ENCODE measurements around the gene DLD. TPM values are rescaled to one million over a fixed set of nuclear protein-coding genes. Genes with fewer than 3 reads are reported as not detected.

Gene DLD
- total RNA-seq (2014; rRNA removed; shearing (Covaris generic)) = 68.6 and 76.2 TPM in 2 replicates
- polyA plus RNA-seq (2016; fragmentation: Nextera tagmentation; extraction: Ambion mirVana) = 28.8 and 38.1 TPM in 2 replicates
- long read RNA-seq, transcript DLD-201 (14 exons, 3,755 nt) = major isoform, 71 of 109 reads
- long read RNA-seq, partial matches to known transcripts = 33 of 109 reads
- long read RNA-seq, other reads (novel, unspliced or antisense) = 5 of 109 reads

DNA sequence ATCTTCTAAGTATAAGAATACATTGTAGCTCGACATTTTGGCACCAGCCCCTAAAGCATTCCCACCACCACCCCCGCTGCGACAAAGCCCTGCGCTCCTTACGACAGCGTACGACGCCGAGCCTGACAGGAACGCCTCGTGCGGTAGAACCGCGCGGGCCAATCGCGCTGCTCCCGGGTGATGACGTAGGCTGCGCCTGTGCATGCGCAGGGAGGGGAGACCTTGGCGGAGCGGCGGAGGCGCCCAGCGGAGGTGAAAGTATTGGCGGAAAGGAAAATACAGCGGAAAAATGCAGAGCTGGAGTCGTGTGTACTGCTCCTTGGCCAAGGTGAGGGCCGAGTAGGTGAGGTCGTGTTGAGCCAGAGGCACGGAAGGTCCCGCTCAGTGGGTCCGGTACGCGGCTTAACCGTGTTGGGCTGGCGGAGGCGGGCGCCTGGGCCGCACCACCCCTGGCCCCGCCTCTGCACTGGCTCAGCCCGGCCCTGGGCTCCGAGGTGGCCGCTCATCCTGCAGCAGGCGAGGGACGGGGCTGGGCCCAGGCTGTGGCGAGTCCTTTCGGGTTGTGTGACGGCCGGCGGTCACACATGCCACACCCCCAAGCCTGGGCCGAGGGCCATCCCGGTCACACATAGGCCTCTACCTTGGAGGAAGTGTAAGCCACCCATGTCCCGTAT lies at the start of gene DLD:
TSS of gene DLD (plus strand) at position 222 of the 674 bp plus-strand sequence. CDS start at position 290, 68 bp downstream.
- peaks cover 5% of the 10 kb centered on the region; the same call in 1 of the 3 replicates for H3K9me3 Mint-ChIP-seq
- TF ChIP-seq EZH2phosphoT487 (IDR thresholded peaks at IDR 0.05; ENCODE audit: unreplicated experiment) (no peak), POLR2AphosphoS5 (IDR thresholded peaks at IDR 0.05; ENCODE audit: low read depth) (peak; percentile 86), CREB1 (CRISPR knock-in tag; IDR thresholded peaks at IDR 0.05; ENCODE audit: low read depth) (peak; percentile 95)
- TF ChIP-seq, protein P1, sequence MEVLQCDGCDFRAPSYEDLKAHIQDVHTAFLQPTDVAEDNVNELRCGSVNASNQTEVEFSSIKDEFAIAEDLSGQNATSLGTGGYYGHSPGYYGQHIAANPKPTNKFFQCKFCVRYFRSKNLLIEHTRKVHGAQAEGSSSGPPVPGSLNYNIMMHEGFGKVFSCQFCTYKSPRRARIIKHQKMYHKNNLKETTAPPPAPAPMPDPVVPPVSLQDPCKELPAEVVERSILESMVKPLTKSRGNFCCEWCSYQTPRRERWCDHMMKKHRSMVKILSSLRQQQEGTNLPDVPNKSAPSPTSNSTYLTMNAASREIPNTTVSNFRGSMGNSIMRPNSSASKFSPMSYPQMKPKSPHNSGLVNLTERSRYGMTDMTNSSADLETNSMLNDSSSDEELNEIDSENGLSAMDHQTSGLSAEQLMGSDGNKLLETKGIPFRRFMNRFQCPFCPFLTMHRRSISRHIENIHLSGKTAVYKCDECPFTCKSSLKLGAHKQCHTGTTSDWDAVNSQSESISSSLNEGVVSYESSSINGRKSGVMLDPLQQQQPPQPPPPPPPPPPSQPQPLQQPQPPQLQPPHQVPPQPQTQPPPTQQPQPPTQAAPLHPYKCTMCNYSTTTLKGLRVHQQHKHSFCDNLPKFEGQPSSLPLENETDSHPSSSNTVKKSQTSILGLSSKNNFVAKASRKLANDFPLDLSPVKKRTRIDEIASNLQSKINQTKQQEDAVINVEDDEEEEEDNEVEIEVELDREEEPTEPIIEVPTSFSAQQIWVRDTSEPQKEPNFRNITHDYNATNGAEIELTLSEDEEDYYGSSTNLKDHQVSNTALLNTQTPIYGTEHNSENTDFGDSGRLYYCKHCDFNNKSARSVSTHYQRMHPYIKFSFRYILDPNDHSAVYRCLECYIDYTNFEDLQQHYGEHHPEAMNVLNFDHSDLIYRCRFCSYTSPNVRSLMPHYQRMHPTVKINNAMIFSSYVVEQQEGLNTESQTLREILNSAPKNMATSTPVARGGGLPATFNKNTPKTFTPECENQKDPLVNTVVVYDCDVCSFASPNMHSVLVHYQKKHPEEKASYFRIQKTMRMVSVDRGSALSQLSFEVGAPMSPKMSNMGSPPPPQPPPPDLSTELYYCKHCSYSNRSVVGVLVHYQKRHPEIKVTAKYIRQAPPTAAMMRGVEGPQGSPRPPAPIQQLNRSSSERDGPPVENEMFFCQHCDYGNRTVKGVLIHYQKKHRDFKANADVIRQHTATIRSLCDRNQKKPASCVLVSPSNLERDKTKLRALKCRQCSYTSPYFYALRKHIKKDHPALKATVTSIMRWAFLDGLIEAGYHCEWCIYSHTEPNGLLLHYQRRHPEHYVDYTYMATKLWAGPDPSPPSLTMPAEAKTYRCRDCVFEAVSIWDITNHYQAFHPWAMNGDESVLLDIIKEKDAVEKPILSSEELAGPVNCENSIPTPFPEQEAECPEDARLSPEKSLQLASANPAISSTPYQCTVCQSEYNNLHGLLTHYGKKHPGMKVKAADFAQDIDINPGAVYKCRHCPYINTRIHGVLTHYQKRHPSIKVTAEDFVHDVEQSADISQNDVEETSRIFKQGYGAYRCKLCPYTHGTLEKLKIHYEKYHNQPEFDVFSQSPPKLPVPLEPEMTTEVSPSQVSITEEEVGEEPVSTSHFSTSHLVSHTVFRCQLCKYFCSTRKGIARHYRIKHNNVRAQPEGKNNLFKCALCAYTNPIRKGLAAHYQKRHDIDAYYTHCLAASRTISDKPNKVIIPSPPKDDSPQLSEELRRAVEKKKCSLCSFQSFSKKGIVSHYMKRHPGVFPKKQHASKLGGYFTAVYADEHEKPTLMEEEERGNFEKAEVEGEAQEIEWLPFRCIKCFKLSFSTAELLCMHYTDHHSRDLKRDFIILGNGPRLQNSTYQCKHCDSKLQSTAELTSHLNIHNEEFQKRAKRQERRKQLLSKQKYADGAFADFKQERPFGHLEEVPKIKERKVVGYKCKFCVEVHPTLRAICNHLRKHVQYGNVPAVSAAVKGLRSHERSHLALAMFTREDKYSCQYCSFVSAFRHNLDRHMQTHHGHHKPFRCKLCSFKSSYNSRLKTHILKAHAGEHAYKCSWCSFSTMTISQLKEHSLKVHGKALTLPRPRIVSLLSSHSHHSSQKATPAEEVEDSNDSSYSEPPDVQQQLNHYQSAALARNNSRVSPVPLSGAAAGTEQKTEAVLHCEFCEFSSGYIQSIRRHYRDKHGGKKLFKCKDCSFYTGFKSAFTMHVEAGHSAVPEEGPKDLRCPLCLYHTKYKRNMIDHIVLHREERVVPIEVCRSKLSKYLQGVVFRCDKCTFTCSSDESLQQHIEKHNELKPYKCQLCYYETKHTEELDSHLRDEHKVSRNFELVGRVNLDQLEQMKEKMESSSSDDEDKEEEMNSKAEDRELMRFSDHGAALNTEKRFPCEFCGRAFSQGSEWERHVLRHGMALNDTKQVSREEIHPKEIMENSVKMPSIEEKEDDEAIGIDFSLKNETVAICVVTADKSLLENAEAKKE (CRISPR knock-in tag; IDR thresholded peaks at IDR 0.05) = no peak

More for the DNA sequence above, at the start of gene DLD:
- ATAC-seq (peak; percentile 98), DNase-seq (ENCODE audit: low spot score) (peak; percentile 96)
- H3K4me3 Mint-ChIP-seq = peak within 1 kb of the TSS; percentile 99
- Histone ChIP-seq H3K9me2 (ENCODE audit: insufficient read depth) (no peaks in the 10 kb centered on the region), H3K4me3 (peak within 1 kb of the TSS; percentile 80), H3K4me1 (ENCODE audit: insufficient read depth) (peaks cover 8% of the 10 kb centered on the region; the same call in 1 of the 2 replicates), H4K20me1 (replicated peaks; ENCODE audit: insufficient read depth) (0 out of 2 replicates have a peak, but pooled peaks cover 3% of the 10 kb centered on the region), H3K79me2 (replicated peaks; ENCODE audit: insufficient read depth) (peaks cover 48% of the 10 kb centered on the region), H3K4me2 (peak within 1 kb of the TSS; percentile 85), H2AFZ (peak within 1 kb of the TSS; percentile 95), H3K36me3 (ENCODE audit: insufficient read depth) (no peaks in the 10 kb centered on the region; the same call in 1 of the 2 replicates), H3K27ac (ENCODE audit: low read depth) (peak within 1 kb of the TSS; percentile 76), H3F3A (replicated peaks; ENCODE audit: low read depth) (no peaks in the 10 kb centered on the region), H3K27me3 (ENCODE audit: insufficient read depth) (no peaks in the 10 kb centered on the region)
- peaks cover 10% of the 10 kb centered on the region for H3K4me1 Mint-ChIP-seq
- peaks cover 12% of the 10 kb centered on the region for H3K36me3 Mint-ChIP-seq (ENCODE audit: low read depth)
- H3K27ac Mint-ChIP-seq = peak within 1 kb of the TSS; percentile 99
- peaks cover 4% of the 10 kb centered on the region for H3K27me3 Mint-ChIP-seq (ENCODE audit: insufficient read depth, low read depth, poor library complexity)

Data from GM23338 (cell line).